K562 (cell line): ENCODE measurements around the gene POLR2C. TPM values are rescaled to one million over a fixed set of nuclear protein-coding genes. Genes with fewer than 3 reads are reported as not detected.
A peak's percentile ranks its signal among the peaks of the same experiment; 100 is the strongest.

Experiments
- ATAC-seq: fragments of 200-7000 bp; cut with Tn5 transposase; 3 replicates; pipeline ENCODE4 v1.9.1; 2020; ENCODE audit warnings: moderate library complexity
- BruUV-seq: library from RNA; stranded (reverse); fragments of 400-500 nt; replicated peaks from 2 replicates; lab custom pipeline; 2021; lab: Mats Ljungman, UMichigan
- CTCF ChIA-PET: fragments of 300-600 bp; formaldehyde crosslinking; extraction: SDS; loops from one replicate; lab custom pipeline; 2021; ENCODE audit warnings: low intra/inter-chr PET ratio; lab: Yijun Ruan, JAX
- POLR2A ChIA-PET: fragments of 300-600, 350-650 bp; sonication (Branson Sonifier 250); formaldehyde crosslinking; extraction: SDS; loops from one replicate; lab custom pipeline; 2021; ENCODE audit warnings: antibody characterized with exemption, inconsistent platforms; lab: Yijun Ruan, JAX
- DNase-seq, 4 experiments: peaks; one replicate each; pipeline versions ENCODE4 v3.0.0 to v3.0.0-alpha.2; 2011 to 2018; ENCODE audit warnings: low spot score in 3 of 4, mixed read lengths in 3 of 4; ENCODE audit errors: extremely low read depth in 1 of 4
- FAIRE-seq: peaks from 2 replicates; lab custom pipeline; 2011; peaks lifted over from hg19 to GRCh38; lab: Jason Lieb, UNC
- H2AFZ ChIP-seq: 2 replicates; pipeline ENCODE4 v1.6.0; 2011; ENCODE audit warnings: low read depth, low read length, control low read depth, inconsistent platforms
- H3K27ac ChIP-seq: fragments of 200-600 bp; 3 replicates; pipeline ENCODE4 v1.8.0; 2011; ENCODE audit warnings: low read depth, mild to moderate bottlenecking, control low read depth, inconsistent platforms, low read length, moderate library complexity, mixed read lengths; ENCODE audit errors: extremely low read depth
- H3K27me3 ChIP-seq, 2 experiments: fragments of 300-600 bp in 1 of 2; 2 replicates in 1 of 2; 3 replicates in 1 of 2; pipeline versions ENCODE4 v1.6.0 to v1.8.0; 2011; ENCODE audit warnings: inconsistent platforms in 2 of 2, low read length in 2 of 2, mild to moderate bottlenecking in 1 of 2, mixed read lengths in 1 of 2, moderate library complexity in 1 of 2; ENCODE audit not compliant: control insufficient read depth in 2 of 2, insufficient read depth in 2 of 2
- H3K36me3 ChIP-seq: fragments of 300-600 bp; 3 replicates; pipeline ENCODE4 v1.8.0; 2011; ENCODE audit warnings: mild to moderate bottlenecking, low read length, inconsistent platforms; ENCODE audit not compliant: control insufficient read depth, insufficient read depth
- H3K4me1 ChIP-seq, 2 experiments: fragments of 200-600 bp in 1 of 2; replicated peaks in 1 of 2; 2 replicates in 1 of 2; 3 replicates in 1 of 2; pipeline versions ENCODE4 v1.5.1 to v1.8.0; 2011; ENCODE audit warnings: inconsistent platforms in 2 of 2, low read length in 2 of 2, mild to moderate bottlenecking in 1 of 2, mixed read lengths in 1 of 2, moderate library complexity in 1 of 2; ENCODE audit not compliant: control insufficient read depth in 2 of 2, insufficient read depth in 2 of 2
- H3K4me2 ChIP-seq: 2 replicates; pipeline ENCODE4 v1.6.1; 2011; ENCODE audit warnings: low read length, control low read depth, inconsistent platforms, mixed read lengths; ENCODE audit not compliant: insufficient read depth
- H3K4me3 ChIP-seq: fragments of 200-600 bp; sonication (generic), shearing (Covaris generic); 2 replicates; pipeline ENCODE4 v1.5.1; 2016; ENCODE audit warnings: control low read depth, inconsistent platforms
- H3K79me2 ChIP-seq: fragments of 200-600 bp; 3 replicates; pipeline ENCODE4 v1.8.0; 2011; ENCODE audit warnings: low read length, inconsistent platforms; ENCODE audit not compliant: control insufficient read depth, insufficient read depth
- H3K9ac ChIP-seq, 2 experiments: 2 replicates each; pipeline versions ENCODE4 v1.6.0 to v1.6.1; 2011; ENCODE audit warnings: low read depth in 2 of 2, low read length in 2 of 2, control low read depth in 1 of 2, inconsistent platforms in 1 of 2, mild to moderate bottlenecking in 1 of 2, mixed read lengths in 1 of 2; ENCODE audit not compliant: insufficient read depth in 1 of 2
- H3K9me1 ChIP-seq: one replicate; pipeline ENCODE4 v1.6.0; 2011; ENCODE audit warnings: inconsistent platforms, mild to moderate bottlenecking, low read length, moderate library complexity; ENCODE audit not compliant: control insufficient read depth, insufficient read depth
- H3K9me3 ChIP-seq: replicated peaks from 2 replicates; pipeline ENCODE4 v1.5.1; 2011; ENCODE audit warnings: low read depth, low read length, inconsistent platforms; ENCODE audit not compliant: control insufficient read depth, insufficient read depth
- H4K20me1 ChIP-seq: replicated peaks from 2 replicates; pipeline ENCODE4 v1.6.1; 2011; ENCODE audit warnings: low read length, inconsistent platforms, mixed read lengths; ENCODE audit not compliant: control insufficient read depth, insufficient read depth
- ARHGAP35 ChIP-seq: fragments of 450-650 bp; IDR thresholded peaks from 2 replicates; pipeline ENCODE4 v1.6.1; 2018; ENCODE audit not compliant: partially characterized antibody
- BDP1 ChIP-seq: IDR thresholded peaks from 3 replicates; pipeline ENCODE4 v1.6.1; 2011; ENCODE audit not compliant: insufficient read length, insufficient read depth
- CXXC5 ChIP-seq: fragments of 250-450 bp; sonication (Bioruptor Pico); IDR thresholded peaks from 2 replicates; pipeline ENCODE4 v1.8.0; 2022; ENCODE audit warnings: inconsistent platforms, mild to moderate bottlenecking, moderate library complexity
- DLX4 ChIP-seq: fragments of 250-450 bp; sonication (Bioruptor Pico); IDR thresholded peaks from 2 replicates; pipeline ENCODE4 v1.6.1; 2021; ENCODE audit warnings: mild to moderate bottlenecking
- EGR1 ChIP-seq: fragments of 450-650 bp; conservative IDR thresholded peaks from 2 replicates; pipeline ENCODE4 v1.6.1; 2017; ENCODE audit warnings: mild to moderate bottlenecking
- ERF ChIP-seq: fragments of 450-650 bp; formaldehyde crosslinking; IDR thresholded peaks from 2 replicates; pipeline ENCODE4 v1.4.0; 2020; ENCODE audit warnings: mild to moderate bottlenecking, mixed read lengths
- GABPB2 ChIP-seq: fragments of 250-450 bp; sonication (Bioruptor Pico); conservative IDR thresholded peaks from 2 replicates; pipeline ENCODE4 v1.5.1; 2021; ENCODE audit warnings: mild to moderate bottlenecking
- JUNB ChIP-seq: fragments of 450-650 bp; formaldehyde crosslinking; conservative IDR thresholded peaks from 2 replicates; pipeline ENCODE4 v1.4.0; 2020; ENCODE audit warnings: mild to moderate bottlenecking
- KDM2B ChIP-seq: fragments of 250-450 bp; sonication (Bioruptor Pico); IDR thresholded peaks from 2 replicates; pipeline ENCODE4 v1.8.0; 2021; ENCODE audit warnings: mild to moderate bottlenecking, moderate library complexity
- KDM5B ChIP-seq: fragments of 200-600 bp; sonication (generic); IDR thresholded peaks from 2 replicates; pipeline ENCODE4 v1.6.1; 2012; ENCODE audit warnings: low read depth, mild to moderate bottlenecking, moderate library complexity, low read length, control low read depth, inconsistent platforms; ENCODE audit not compliant: insufficient replicate concordance
- NONO ChIP-seq, 2 experiments: fragments of 200-400 bp in 1 of 2; fragments of 450-650 bp in 1 of 2; formaldehyde crosslinking in 1 of 2; IDR thresholded peaks; 2 replicates each; pipeline ENCODE4 v1.6.1; 2017; ENCODE audit warnings: low read depth in 2 of 2, mild to moderate bottlenecking in 2 of 2, moderate library complexity in 2 of 2, low read length in 1 of 2
- NUFIP1 ChIP-seq: fragments of 450-650 bp; IDR thresholded peaks from 2 replicates; pipeline ENCODE4 v1.6.1; 2018; ENCODE audit not compliant: partially characterized antibody
- POLR2G ChIP-seq: fragments of 200-400 bp; formaldehyde crosslinking; IDR thresholded peaks from 2 replicates; pipeline ENCODE4 v1.6.1; 2017; ENCODE audit warnings: low read depth, mild to moderate bottlenecking, antibody characterized with exemption, low read length, moderate library complexity
- RB1 ChIP-seq: fragments of 450-650 bp; IDR thresholded peaks from 2 replicates; pipeline ENCODE4 v1.6.1; 2017; ENCODE audit warnings: low read depth, mild to moderate bottlenecking
- SAP30 ChIP-seq: fragments of 200-600 bp; sonication (generic); IDR thresholded peaks from 2 replicates; pipeline ENCODE4 v1.6.1; 2012; ENCODE audit warnings: borderline replicate concordance, low read depth, mild to moderate bottlenecking, moderate library complexity, low read length, control low read depth, inconsistent platforms; ENCODE audit not compliant: insufficient read depth, poor library complexity, severe bottlenecking
- SREBF1 ChIP-seq: fragments of 150-350 bp; IDR thresholded peaks from 2 replicates; pipeline ENCODE4 v1.6.1; 2014; ENCODE audit warnings: antibody characterized with exemption, low read depth, low read length, borderline replicate concordance
- TBP ChIP-seq: optimal IDR thresholded peaks from 2 replicates; pipeline ENCODE3; 2011; ENCODE audit warnings: low read depth, low read length, improper control_type of control experiment
- TOE1 ChIP-seq, 2 experiments: fragments of 450-650 bp in 1 of 2; sonication (generic) in 1 of 2; formaldehyde crosslinking in 1 of 2; IDR thresholded peaks; 2 replicates each; pipeline versions ENCODE4 v1.7.1 to v1.8.0; 2016 to 2022; ENCODE audit warnings: borderline replicate concordance in 2 of 2, mild to moderate bottlenecking in 2 of 2, antibody characterized with exemption in 1 of 2, inconsistent platforms in 1 of 2, low read depth in 1 of 2, missing genetic modification reagents in 1 of 2, moderate library complexity in 1 of 2
- ZNF431 ChIP-seq: sonication (generic); formaldehyde crosslinking; IDR thresholded peaks from 2 replicates; pipeline ENCODE4 v1.8.0; 2022; ENCODE audit warnings: mild to moderate bottlenecking, missing genetic modification reagents
- WGBS: fragments of 100-300 bp; shearing (Covaris generic); methylation state at CpG from one replicate; pipeline ENCODE4 v1.1.6; 2016; ENCODE audit warnings: low coverage, mixed read lengths; ENCODE audit not compliant: insufficient coverage; ENCODE audit errors: missing lambda C conversion rate; 5-methylcytosine and 5-hydroxymethylcytosine counted together
- in situ Hi-C: fragments of 300-500 bp; cut with MboI; formaldehyde crosslinking; loops from 4 replicates; pipeline ENCODE4 v1.15.0; 2018; ENCODE audit warnings: inconsistent platforms, mixed read lengths
- intact Hi-C: fragments of 100-400 bp; cut with micrococcal nuclease; formaldehyde crosslinking; loops from 2 replicates; pipeline ENCODE4 v1.14.2; 2022
- polyA plus RNA-seq, 8 experiments: library from polyadenylated mRNA; depleted of rRNA in 4 of 8; stranded (reverse) in 5 of 8; unstranded in 3 of 8; fragments of >200 nt; fragmentation: Nextera tagmentation in 2 of 8; fragmentation: Illumina TruSeq in 1 of 8; extraction: Ambion mirVana in 2 of 8; extraction: Trizol in 1 of 8; gene quantifications; 2 replicates each; pipeline versions ENCODE4 v1.2.1 to v1.2.3, GENCODE V29; 2011 to 2014; ENCODE audit warnings: inconsistent platforms in 1 of 8, missing spikeins in 1 of 8
- total RNA-seq, 7 experiments: library from RNA; depleted of rRNA in 6 of 7; stranded (reverse); fragments of >200 nt in 6 of 7; fragmentation: Illumina TruSeq in 2 of 7; extraction: Trizol in 2 of 7; gene quantifications; 2 replicates each; pipeline versions ENCODE4 v1.2.1 to v1.2.3, GENCODE V29; 2011 to 2021; ENCODE audit warnings: low replicate concordance in 1 of 7
- TF ChIP-seq, protein P1 (sequence below): sonication (generic); formaldehyde crosslinking; IDR thresholded peaks from 2 replicates; pipeline ENCODE4 v1.8.0; 2022; ENCODE audit warnings: missing genetic modification reagents, mild to moderate bottlenecking, moderate library complexity, borderline replicate concordance

POLR2C gene
- total and polyA plus RNA-seq, 9 of the 15 experiments (the other 6 are each of a cell fraction or from before 2014, with no cell fraction given), result 70.3 to 163 (median 92.3) TPM

DNA sequence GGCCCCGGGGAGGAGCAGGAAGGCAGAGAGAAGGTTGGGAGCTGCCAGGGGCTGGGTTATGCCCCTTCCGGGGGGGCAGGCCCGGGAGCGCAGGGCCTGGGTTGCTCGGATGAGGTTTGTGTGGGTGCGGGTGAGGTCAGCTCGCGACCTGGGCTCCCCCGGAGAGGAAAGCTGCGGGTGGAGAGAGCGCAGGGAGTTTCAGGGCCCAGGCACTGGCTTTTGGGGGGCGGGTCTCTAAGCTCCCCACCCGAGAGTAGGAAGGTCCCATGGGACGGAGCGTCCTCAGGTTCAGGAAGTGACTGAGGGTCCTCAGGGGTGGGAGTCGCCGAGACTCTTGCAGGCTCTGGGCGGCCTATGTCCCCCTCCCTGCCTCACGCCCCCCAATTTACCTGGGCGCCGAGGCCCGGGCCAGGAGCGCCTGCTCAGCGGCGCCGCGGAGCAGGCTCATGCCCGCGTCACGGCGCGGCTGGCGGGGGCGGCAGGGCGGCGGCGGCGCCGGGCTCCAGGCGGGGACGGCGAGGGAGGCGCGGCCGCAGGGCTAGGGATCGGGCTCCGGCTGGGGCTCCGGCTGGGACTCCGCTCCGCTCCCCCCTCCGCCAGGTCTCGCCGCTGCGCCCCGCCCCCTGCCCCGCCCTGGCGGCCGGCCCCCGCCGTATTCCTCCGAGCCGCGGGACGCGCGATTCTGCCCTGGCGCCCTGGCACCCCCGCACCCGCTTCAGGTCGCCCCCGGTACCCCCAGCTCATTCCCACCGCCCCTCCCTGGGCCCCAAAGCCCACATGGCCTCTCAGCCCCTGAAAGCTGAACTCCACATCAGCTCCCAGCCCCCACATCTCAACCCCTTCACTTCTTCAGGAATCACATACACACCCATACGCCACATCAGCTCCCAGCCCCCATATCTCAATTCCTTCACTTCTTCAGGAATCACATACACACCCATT, 23.7 kb downstream of the POLR2C start, which contains the start of gene DOK4:
Gene DOK4, minus strand, starts transcription at position 578 of the 942 bp plus-strand sequence. CDS start 6,986 bp downstream, outside the sequence.
- peak within 1 kb of the TSS; percentile 43 to 91; a peak in 3 of 4 replicates for H3K9ac ChIP-seq
- POLR2A ChIA-PET, result interaction anchor here (0.7 to 1.3 kb wide), 3 partner anchors 9 to 32 kb away, joined by 3 to 4 read pairs (median 3); no protein-coding TSS in a partner anchor
- no peak within 1 kb of the TSS for H3K27ac ChIP-seq
- TF ChIP-seq SREBF1, result no peak
- peak in 1 of 2 experiments; percentile 84; a peak in 1 of 4 replicates for TF ChIP-seq NONO (IDR thresholded peaks at IDR 0.05; ENCODE audit: low read depth in 2 of 2, low read length in 1 of 2)
- TF ChIP-seq RB1, result peak; percentile 85
- TF ChIP-seq ERF, result 0 out of 2 replicates have a peak, but pooled peaks have one; percentile 28
- TF ChIP-seq POLR2G, result peak; percentile 54
- TF ChIP-seq, protein P1, sequence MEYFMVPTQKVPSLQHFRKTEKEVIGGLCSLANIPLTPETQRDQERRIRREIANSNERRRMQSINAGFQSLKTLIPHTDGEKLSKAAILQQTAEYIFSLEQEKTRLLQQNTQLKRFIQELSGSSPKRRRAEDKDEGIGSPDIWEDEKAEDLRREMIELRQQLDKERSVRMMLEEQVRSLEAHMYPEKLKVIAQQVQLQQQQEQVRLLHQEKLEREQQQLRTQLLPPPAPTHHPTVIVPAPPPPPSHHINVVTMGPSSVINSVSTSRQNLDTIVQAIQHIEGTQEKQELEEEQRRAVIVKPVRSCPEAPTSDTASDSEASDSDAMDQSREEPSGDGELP (CRISPR knock-in tag), result peak; percentile 35; the same call in 1 of the 2 replicates
- TF ChIP-seq NUFIP1, result no peak
- TF ChIP-seq DLX4 (CRISPR knock-in tag), result no peak
- TF ChIP-seq GABPB2 (CRISPR knock-in tag), result no peak
- TF ChIP-seq TOE1 (IDR thresholded peaks at IDR 0.05; ENCODE audit: borderline replicate concordance), result peak; percentile 72
- no peak for TF ChIP-seq TOE1 (CRISPR knock-in tag; IDR thresholded peaks at IDR 0.05; ENCODE audit: borderline replicate concordance, low read depth)
- TF ChIP-seq JUNB, result no peak
- 0 out of 2 replicates have a peak, but pooled peaks have one; percentile 36 for TF ChIP-seq KDM2B
- peak; percentile 3; the same call in 1 of the 2 replicates for TF ChIP-seq EGR1
- no peak for TF ChIP-seq ARHGAP35
- peak; percentile 77 for TF ChIP-seq CXXC5 (CRISPR knock-in tag)
- no peak for TF ChIP-seq TBP
- no peak for TF ChIP-seq BDP1
- no peak for TF ChIP-seq ZNF431
- peak; percentile 38 for TF ChIP-seq SAP30
- TF ChIP-seq KDM5B, result peak; percentile 25

More for the DNA sequence above, 23.7 kb downstream of the POLR2C start, which contains the start of gene DOK4:
- Histone ChIP-seq H3K79me2 (no peaks in the 10 kb centered on the region), H3K4me3 (peak within 1 kb of the TSS; percentile 44), H4K20me1 (no peaks in the 10 kb centered on the region), H2AFZ (peak within 1 kb of the TSS; percentile 87), H3K4me2 (peak within 1 kb of the TSS; percentile 80), H3K4me1 (peaks cover 6 to 35% of the 10 kb centered on the region in 2 experiments; a peak in 3 of 5 replicates), H3K36me3 (no peaks in the 10 kb centered on the region), H3K27me3 (no peaks in the 10 kb centered on the region), H3K9me1 (no peaks in the 10 kb centered on the region), H3K9me3 (no peaks in the 10 kb centered on the region)
- FAIRE-seq (no peak), DNase-seq (peak; percentile 88 to 97 (median 97)), ATAC-seq (peak; percentile 99)
- intact Hi-C loops (no loop called here), in situ Hi-C loops (no loop called here)
- BruUV-seq, result no TSS peak
- WGBS, result under 1% methylated on average over 20 of the region's 73 CpGs
- CTCF ChIA-PET, result no interaction called here
